Testis (tissue), 3 donors: ENCODE measurements around the gene EP400. TPM values are rescaled to one million over a fixed set of nuclear protein-coding genes. Genes with fewer than 3 reads are reported as not detected.

Experiments
- DNase-seq: peaks from one replicate; pipeline ENCODE4 v3.0.0-alpha.2; 2019
- H3K27ac ChIP-seq, 2 donors: fragments of 200-600 bp; sonication (generic); one replicate each; pipeline ENCODE4 v1.5.1; 2019
- H3K27me3 ChIP-seq: fragments of 200-600 bp; sonication (generic); one replicate; pipeline ENCODE4 v1.5.1; 2019
- H3K36me3 ChIP-seq: fragments of 200-600 bp; sonication (generic); one replicate; pipeline ENCODE4 v1.5.1; 2017; ENCODE audit warnings: low read depth; ENCODE audit errors: missing control alignments
- H3K4me1 ChIP-seq: fragments of 200-600 bp; sonication (generic); one replicate; pipeline ENCODE4 v1.5.1; 2019
- H3K4me3 ChIP-seq, 2 donors: fragments of 200-600 bp; sonication (generic); one replicate each; pipeline ENCODE4 v1.5.1; 2017 to 2019
- H3K9me3 ChIP-seq: fragments of 200-600 bp; sonication (generic); one replicate; pipeline ENCODE4 v1.5.1; 2017
- CTCF ChIP-seq, 3 experiments: fragments of 450-650 bp in 2 of 3; fragments of 200-600 bp in 1 of 3; sonication (generic) in 1 of 3; IDR thresholded peaks; one replicate each; pipeline ENCODE4 v1.5.1; 2016 to 2019; ENCODE audit warnings: antibody characterized with exemption in 3 of 3, mild to moderate bottlenecking in 2 of 3, moderate library complexity in 1 of 3
- POLR2A ChIP-seq: fragments of 450-650 bp; IDR thresholded peaks from one replicate; pipeline ENCODE4 v1.6.1; 2017; ENCODE audit warnings: antibody characterized with exemption, mild to moderate bottlenecking, moderate library complexity
- WGBS, 2 donors: methylation state at CpG; one replicate each; pipeline ENCODE4 v1.1.5; 2018; 5-methylcytosine and 5-hydroxymethylcytosine counted together
- intact Hi-C: fragments of 100-400 bp; cut with DNase I; formaldehyde crosslinking; loops from one replicate; pipeline ENCODE4 v1.15.1; 2023; ENCODE audit warnings: low total_unique reads
- polyA plus RNA-seq: library from polyadenylated mRNA; stranded (reverse); fragments of 350-450 nt; fragmentation: Illumina TruSeq; extraction: RNeasy Lipid Tissue Mini Kit (QIAGEN cat#74804); gene quantifications from one replicate; pipeline ENCODE4 v1.2.3, GENCODE V29; 2014; ENCODE audit warnings: low read depth, low replicate concordance; ENCODE audit not compliant: insufficient read depth
- total RNA-seq, 2 donors: library from RNA; depleted of rRNA; stranded (reverse); fragments of >200 nt; gene quantifications; one replicate each; pipeline ENCODE4 v1.2.3, GENCODE V29; 2016

Gene EP400
- total and polyA plus RNA-seq, 3 donors from 2014 or later, result 44.2 to 83.0 (median 69.4) TPM

GRCh38 chr12:132026796-132027500, 77.2 kb downstream of the EP400 start:
- Histone ChIP-seq H3K27me3 (no peaks in the 10 kb centered on the region), H3K4me3 (no peak overlapping the region), H3K27ac (no peak overlapping the region), H3K9me3 (no peaks in the 10 kb centered on the region), H3K36me3 (no peaks in the 10 kb centered on the region), H3K4me1 (peaks cover 7% of the 10 kb centered on the region)
- WGBS, 2 donors, result 90 to 97% methylated on average over 16 to 18 of the region's 18 CpGs
- no peak for DNase-seq
- intact Hi-C loops, result no loop called here
- TF ChIP-seq POLR2A (no peak), CTCF (IDR thresholded peaks at IDR 0.05) (no peak)

GRCh38 chr12:132027636-132028035, 77.9 kb downstream of the EP400 start:
- H3K27me3 ChIP-seq, result no peaks in the 10 kb centered on the region
- TF ChIP-seq CTCF (IDR thresholded peaks at IDR 0.05) (no peak), POLR2A (no peak)
- no peak overlapping the region for H3K27ac ChIP-seq
- 88 to 91% methylated on average over 6 of the region's 6 CpGs for WGBS, 2 donors
- no peaks in the 10 kb centered on the region for H3K9me3 ChIP-seq
- peaks cover 7% of the 10 kb centered on the region for H3K4me1 ChIP-seq
- intact Hi-C loops, result no loop called here
- no peak overlapping the region for H3K4me3 ChIP-seq
- DNase-seq, result no peak
- no peaks in the 10 kb centered on the region for H3K36me3 ChIP-seq

- DNase-seq, result no peak
- Histone ChIP-seq H3K4me3 (no peak overlapping the region), H3K27ac (no peak overlapping the region), H3K4me1 (peaks cover 7% of the 10 kb centered on the region), H3K9me3 (no peaks in the 10 kb centered on the region), H3K27me3 (no peaks in the 10 kb centered on the region), H3K36me3 (no peaks in the 10 kb centered on the region)
- no peak for TF ChIP-seq POLR2A
- TF ChIP-seq CTCF (IDR thresholded peaks at IDR 0.05), result no peak
- intact Hi-C loops, result no loop called here
- WGBS, 2 donors, result 88 to 92% methylated on average over 14 to 15 of the region's 15 CpGs
Measured at GRCh38 chr12:132028111-132028510, 78.4 kb downstream of the EP400 start.

- H3K27ac ChIP-seq, result peak overlapping the region in 1 of 2 donors; percentile 30
- TF ChIP-seq POLR2A (no peak), CTCF (IDR thresholded peaks at IDR 0.05) (no peak)
- peaks cover 7% of the 10 kb centered on the region for H3K4me1 ChIP-seq
- 95 to 99% methylated on average over 18 to 26 of the region's 26 CpGs for WGBS, 2 donors
- H3K27me3 ChIP-seq, result no peaks in the 10 kb centered on the region
- DNase-seq, result no peak
- H3K36me3 ChIP-seq, result no peaks in the 10 kb centered on the region
- no peaks in the 10 kb centered on the region for H3K9me3 ChIP-seq
- intact Hi-C loops, result no loop called here
- no peak overlapping the region for H3K4me3 ChIP-seq
Measured at GRCh38 chr12:132029503-132030300, 80.0 kb downstream of the EP400 start.
